MM.1S (cell line): Measurements from ENCODE around the gene GAK.

Experiments
- DNase-seq: peaks from one replicate; pipeline ENCODE4 v3.0.0-alpha.2; 2015
- H2AFZ ChIP-seq: fragments of 300-600 bp; sonication (generic); 2 replicates; pipeline ENCODE4 v1.6.0; 2016; ENCODE audit warnings: antibody characterized with exemption, low read length
- H3F3A ChIP-seq: fragments of 300-600 bp; sonication (generic); 2 replicates; pipeline ENCODE4 v1.6.1; 2016; ENCODE audit warnings: mild to moderate bottlenecking, antibody characterized with exemption, low read length, moderate library complexity, mixed read lengths; ENCODE audit not compliant: insufficient read depth
- H3K27ac ChIP-seq: fragments of 300-600 bp; sonication (generic); 2 replicates; pipeline ENCODE4 v1.5.1; 2016; ENCODE audit warnings: mild to moderate bottlenecking, low read length
- H3K27me3 ChIP-seq: fragments of 300-600 bp; sonication (generic); replicated peaks from 2 replicates; pipeline ENCODE4 v1.6.0; 2016; ENCODE audit warnings: low read length; ENCODE audit not compliant: insufficient read depth
- H3K36me3 ChIP-seq: fragments of 300-600 bp; sonication (generic); replicated peaks from 2 replicates; pipeline ENCODE4 v1.6.1; 2016; ENCODE audit warnings: mild to moderate bottlenecking, low read length, mixed read lengths; ENCODE audit not compliant: insufficient read depth
- H3K4me1 ChIP-seq: fragments of 300-600 bp; sonication (generic); 2 replicates; pipeline ENCODE4 v1.6.1; 2016; ENCODE audit warnings: low read length, mixed read lengths
- H3K4me2 ChIP-seq: fragments of 300-600 bp; sonication (generic); 2 replicates; pipeline ENCODE4 v1.6.0; 2016; ENCODE audit warnings: low read depth, low read length
- H3K4me3 ChIP-seq: fragments of 300-600 bp; sonication (generic); 2 replicates; pipeline ENCODE4 v1.5.1; 2016; ENCODE audit warnings: low read length, mixed read lengths
- H3K79me2 ChIP-seq: fragments of 300-600 bp; sonication (generic); 2 replicates; pipeline ENCODE4 v1.6.1; 2016; ENCODE audit warnings: mixed run types, low read length, mixed read lengths
- H3K9ac ChIP-seq: fragments of 300-600 bp; sonication (generic); 2 replicates; pipeline ENCODE4 v1.6.1; 2016; ENCODE audit warnings: low read length, mixed read lengths
- H3K9me2 ChIP-seq: fragments of 300-600 bp; sonication (generic); replicated peaks from 2 replicates; pipeline ENCODE4 v1.6.1; 2016; ENCODE audit warnings: mild to moderate bottlenecking, low read length, mixed read lengths; ENCODE audit not compliant: insufficient read depth
- H3K9me3 ChIP-seq: fragments of 300-600 bp; sonication (generic); replicated peaks from 2 replicates; pipeline ENCODE4 v1.6.1; 2016; ENCODE audit warnings: mild to moderate bottlenecking, low read length, mixed read lengths; ENCODE audit not compliant: insufficient read depth
- H4K20me1 ChIP-seq: fragments of 300-600 bp; sonication (generic); 2 replicates; pipeline ENCODE4 v1.6.1; 2016; ENCODE audit warnings: mild to moderate bottlenecking, low read length, moderate library complexity, mixed read lengths; ENCODE audit not compliant: insufficient read depth
- EZH2 ChIP-seq: fragments of 300-600 bp; sonication (generic); optimal IDR thresholded peaks from 2 replicates; pipeline ENCODE3; 2017; ENCODE audit warnings: low read depth, mild to moderate bottlenecking, antibody characterized with exemption, low read length, mixed read lengths
- EZH2phosphoT487 ChIP-seq: fragments of 300-600 bp; sonication (generic); IDR thresholded peaks from 2 replicates; pipeline ENCODE4 v1.6.1; 2018; ENCODE audit warnings: antibody characterized with exemption, low read length
- TF ChIP-seq, protein P1 (sequence below): fragments of 300-600 bp; sonication (generic); IDR thresholded peaks from 2 replicates; pipeline ENCODE4 v1.5.1; 2016; ENCODE audit warnings: antibody characterized with exemption, low read length, mixed read lengths

Gene GAK

GRCh38 chr4:900721-901120 lies 31.4 kb downstream of the GAK start:
- no peaks in the 10 kb centered on the region for H4K20me1 ChIP-seq
- no peak overlapping the region for H3K27ac ChIP-seq
- H3K79me2 ChIP-seq = peaks cover 6% of the 10 kb centered on the region
- H3K9me3 ChIP-seq = no peaks in the 10 kb centered on the region
- no peak overlapping the region for H3K9ac ChIP-seq
- no peak for DNase-seq
- H3F3A ChIP-seq = no peaks in the 10 kb centered on the region
- H3K4me1 ChIP-seq = no peaks in the 10 kb centered on the region
- H3K27me3 ChIP-seq = no peaks in the 10 kb centered on the region
- H3K4me3 ChIP-seq = no peak overlapping the region
- H3K36me3 ChIP-seq = peaks cover 14% of the 10 kb centered on the region
- TF ChIP-seq, protein P1, sequence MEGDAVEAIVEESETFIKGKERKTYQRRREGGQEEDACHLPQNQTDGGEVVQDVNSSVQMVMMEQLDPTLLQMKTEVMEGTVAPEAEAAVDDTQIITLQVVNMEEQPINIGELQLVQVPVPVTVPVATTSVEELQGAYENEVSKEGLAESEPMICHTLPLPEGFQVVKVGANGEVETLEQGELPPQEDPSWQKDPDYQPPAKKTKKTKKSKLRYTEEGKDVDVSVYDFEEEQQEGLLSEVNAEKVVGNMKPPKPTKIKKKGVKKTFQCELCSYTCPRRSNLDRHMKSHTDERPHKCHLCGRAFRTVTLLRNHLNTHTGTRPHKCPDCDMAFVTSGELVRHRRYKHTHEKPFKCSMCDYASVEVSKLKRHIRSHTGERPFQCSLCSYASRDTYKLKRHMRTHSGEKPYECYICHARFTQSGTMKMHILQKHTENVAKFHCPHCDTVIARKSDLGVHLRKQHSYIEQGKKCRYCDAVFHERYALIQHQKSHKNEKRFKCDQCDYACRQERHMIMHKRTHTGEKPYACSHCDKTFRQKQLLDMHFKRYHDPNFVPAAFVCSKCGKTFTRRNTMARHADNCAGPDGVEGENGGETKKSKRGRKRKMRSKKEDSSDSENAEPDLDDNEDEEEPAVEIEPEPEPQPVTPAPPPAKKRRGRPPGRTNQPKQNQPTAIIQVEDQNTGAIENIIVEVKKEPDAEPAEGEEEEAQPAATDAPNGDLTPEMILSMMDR = no peak
- H3K9me2 ChIP-seq = no peaks in the 10 kb centered on the region
- H2AFZ ChIP-seq = no peak overlapping the region
- no peak overlapping the region for H3K4me2 ChIP-seq

- H3K4me3 ChIP-seq = no peak overlapping the region
- no peaks in the 10 kb centered on the region for H4K20me1 ChIP-seq
- H3K9ac ChIP-seq = no peak overlapping the region
- peaks cover 6% of the 10 kb centered on the region for H3K79me2 ChIP-seq
- DNase-seq = no peak
- TF ChIP-seq, protein P1 = no peak
- TF ChIP-seq EZH2phosphoT487 = no peak
- TF ChIP-seq EZH2 = no peak
- no peaks in the 10 kb centered on the region for H3K4me1 ChIP-seq
- no peak overlapping the region for H3K4me2 ChIP-seq
- H3K9me3 ChIP-seq = no peaks in the 10 kb centered on the region
- no peak overlapping the region for H2AFZ ChIP-seq
- H3K9me2 ChIP-seq = no peaks in the 10 kb centered on the region
- no peaks in the 10 kb centered on the region for H3F3A ChIP-seq
- no peak overlapping the region for H3K27ac ChIP-seq
- H3K36me3 ChIP-seq = peaks cover 18% of the 10 kb centered on the region
- no peaks in the 10 kb centered on the region for H3K27me3 ChIP-seq
Measured at GRCh38 chr4:900073-900472, 32.0 kb downstream of the GAK start.

DNA sequence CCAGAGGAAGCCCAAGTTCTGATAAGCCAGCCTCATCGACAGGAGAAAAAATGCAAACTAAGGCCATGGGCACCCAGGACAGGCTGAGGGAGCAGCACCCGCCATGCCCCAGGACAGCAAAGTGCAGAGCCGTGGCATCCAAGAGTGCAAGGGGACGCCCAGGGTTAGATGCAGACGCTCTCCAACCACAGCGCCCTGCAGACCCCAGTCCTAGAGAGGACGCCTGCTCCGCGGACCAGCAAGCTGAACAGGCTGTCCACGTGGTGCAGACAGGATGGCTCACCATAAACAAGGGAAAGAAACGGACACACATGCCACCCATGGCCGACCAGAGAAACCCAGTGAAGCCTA lies 32.6 kb downstream of the GAK start:
- H3K36me3 ChIP-seq = peaks cover 14% of the 10 kb centered on the region
- H3K27me3 ChIP-seq = no peaks in the 10 kb centered on the region
- no peaks in the 10 kb centered on the region for H3K9me3 ChIP-seq
- no peak overlapping the region for H2AFZ ChIP-seq
- no peak overlapping the region for H3K27ac ChIP-seq
- no peaks in the 10 kb centered on the region for H3K4me1 ChIP-seq
- H3K4me3 ChIP-seq = no peak overlapping the region
- H3K79me2 ChIP-seq = peaks cover 6% of the 10 kb centered on the region
- no peak overlapping the region for H3K4me2 ChIP-seq
- TF ChIP-seq EZH2 = no peak
- no peak for TF ChIP-seq EZH2phosphoT487
- TF ChIP-seq, protein P1 = no peak
- no peaks in the 10 kb centered on the region for H3F3A ChIP-seq
- no peak overlapping the region for H3K9ac ChIP-seq
- no peaks in the 10 kb centered on the region for H4K20me1 ChIP-seq
- DNase-seq = no peak
- no peaks in the 10 kb centered on the region for H3K9me2 ChIP-seq
